Stimulated activated CD4-positive, alpha-beta T cell treated with anti-CD3 and anti-CD28 coated beads, Interleukin-2, amount 100 ng/mL, for 24 hours (primary cell): Measurements from ENCODE around the gene MPZL2.
A peak's percentile ranks its signal among the peaks of the same experiment; 100 is the strongest.

Experiments
- DNase-seq, 2 donors: peaks; one replicate each; pipeline ENCODE4 v3.0.0-alpha.2; 2020

MPZL2 gene

DNA sequence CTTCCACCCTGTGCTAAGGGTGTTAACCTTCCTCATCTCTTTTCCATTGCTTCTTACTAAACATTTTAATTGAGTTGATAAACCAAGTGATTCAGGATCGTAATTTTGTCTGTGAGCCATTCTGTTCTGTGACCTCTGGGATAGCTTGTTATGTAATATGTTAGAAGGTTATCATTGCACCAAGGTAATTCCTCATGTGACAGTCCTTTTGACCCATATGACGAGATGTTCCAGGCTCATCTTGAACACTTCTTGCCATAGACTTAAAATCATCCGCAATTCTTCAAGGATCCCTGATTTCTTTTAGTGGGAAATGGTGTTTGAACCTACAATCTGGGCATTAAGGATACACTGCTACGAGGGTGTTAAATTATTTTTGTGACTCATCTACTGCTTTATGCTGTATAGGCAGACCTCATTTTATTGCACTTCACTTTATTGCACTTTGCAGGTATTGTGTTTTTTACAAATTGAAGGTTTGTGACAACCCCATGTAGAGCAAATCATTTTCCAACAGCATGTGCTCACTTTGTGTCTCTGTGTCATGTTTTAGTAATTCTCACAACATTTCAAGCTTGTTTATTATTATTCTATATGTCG is 19.0 kb upstream of the MPZL2 start:
- no peak for DNase-seq

DNA sequence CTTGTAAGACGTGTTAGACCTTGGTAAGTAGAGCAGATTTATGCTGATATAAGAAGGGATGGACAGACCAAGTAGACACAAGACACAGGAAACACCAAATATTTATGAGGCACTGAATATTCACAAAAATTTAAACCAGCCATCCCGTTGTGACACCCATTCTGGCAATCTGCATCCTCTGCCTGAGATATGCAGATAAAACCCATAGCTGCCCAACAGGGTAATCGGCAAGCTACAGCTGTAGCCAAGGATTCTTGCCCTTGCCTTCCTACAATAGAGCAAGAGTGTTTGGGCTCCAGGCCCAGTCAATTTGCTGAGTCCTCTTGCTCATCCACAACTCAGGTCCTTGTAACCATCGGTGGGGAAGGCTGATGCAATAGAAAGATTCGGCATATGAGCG is 18.5 kb upstream of the MPZL2 start:
- no peak for DNase-seq

DNA sequence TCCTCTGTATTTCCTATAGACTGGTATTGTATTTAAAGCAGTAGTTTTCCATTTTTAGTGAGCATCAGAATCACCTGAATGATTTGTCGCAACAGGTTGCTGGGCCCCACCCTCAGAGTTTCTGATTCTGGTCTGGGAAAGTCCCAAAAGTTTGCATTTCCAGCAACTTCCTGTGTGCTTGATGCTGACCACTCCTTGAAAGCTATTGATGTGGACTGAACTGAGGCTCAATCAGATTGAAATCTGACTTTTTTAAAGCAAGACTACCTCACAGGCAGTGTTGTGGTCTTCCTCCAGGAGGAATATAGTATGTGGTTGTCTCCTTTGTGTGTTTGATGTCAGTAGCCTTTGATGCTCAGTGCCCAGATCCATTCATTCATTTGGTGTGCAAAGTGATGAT is 17.2 kb upstream of the MPZL2 start:
- no peak for DNase-seq

DNA sequence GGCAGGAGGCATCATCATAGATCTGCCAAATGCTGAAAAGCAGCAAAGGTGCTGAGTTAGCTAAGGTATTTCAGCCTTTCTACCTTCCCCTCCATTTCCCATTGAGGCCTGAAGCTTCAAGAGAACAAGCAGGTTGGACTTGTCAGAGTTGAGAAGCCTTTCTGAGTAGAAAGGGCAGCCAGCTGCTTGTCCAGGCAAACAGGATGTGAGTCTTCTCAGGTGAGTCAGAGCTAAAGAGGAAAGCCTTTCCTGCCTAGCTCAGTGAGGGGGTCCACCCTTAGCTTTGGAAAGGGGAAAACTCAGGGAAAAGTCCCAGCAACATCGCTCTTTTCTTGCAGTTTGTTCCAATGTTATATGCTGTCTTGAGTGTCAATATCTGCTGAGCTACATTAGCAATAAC is 13.2 kb upstream of the MPZL2 start:
- DNase-seq = no peak

DNA sequence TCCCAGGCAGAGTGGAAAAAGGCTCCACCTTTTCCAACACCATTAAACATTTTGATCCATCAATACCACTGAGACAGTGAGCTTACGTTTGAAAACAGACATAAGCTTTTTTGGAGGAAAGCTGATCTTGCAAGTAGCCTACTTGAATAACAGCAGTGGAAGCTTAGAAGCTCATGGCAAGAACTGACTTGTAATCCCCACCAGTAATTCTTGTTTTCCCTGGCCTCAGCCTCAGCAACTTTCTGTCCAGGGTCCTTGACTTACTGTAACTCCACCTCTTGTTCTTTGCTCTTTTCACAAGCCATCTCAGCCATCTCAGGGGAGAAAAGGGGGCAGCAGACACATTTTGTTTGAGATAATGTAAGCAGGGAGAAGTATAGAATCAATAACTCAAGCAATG is 12.3 kb upstream of the MPZL2 start:
- no peak for DNase-seq

DNA sequence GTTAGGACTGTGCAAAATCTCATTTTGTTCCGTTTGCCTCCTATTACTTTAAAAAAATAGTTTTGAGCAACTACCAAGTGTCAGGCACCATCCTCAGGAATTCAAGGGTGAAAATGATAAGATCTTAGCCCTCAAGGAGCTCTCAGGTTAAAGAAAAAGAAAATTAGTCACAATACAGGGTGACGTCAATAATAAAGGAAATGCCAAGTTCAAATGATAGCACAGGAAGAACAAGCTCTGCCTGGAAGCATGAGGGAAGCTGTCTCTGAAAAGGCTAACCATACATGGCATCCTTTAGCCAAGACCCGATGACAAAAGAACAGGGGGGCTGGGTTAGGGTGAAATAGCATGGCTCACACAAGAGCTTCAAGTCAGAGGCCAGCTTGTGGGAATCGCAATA is 11.1 kb upstream of the MPZL2 start:
- no peak for DNase-seq

DNA sequence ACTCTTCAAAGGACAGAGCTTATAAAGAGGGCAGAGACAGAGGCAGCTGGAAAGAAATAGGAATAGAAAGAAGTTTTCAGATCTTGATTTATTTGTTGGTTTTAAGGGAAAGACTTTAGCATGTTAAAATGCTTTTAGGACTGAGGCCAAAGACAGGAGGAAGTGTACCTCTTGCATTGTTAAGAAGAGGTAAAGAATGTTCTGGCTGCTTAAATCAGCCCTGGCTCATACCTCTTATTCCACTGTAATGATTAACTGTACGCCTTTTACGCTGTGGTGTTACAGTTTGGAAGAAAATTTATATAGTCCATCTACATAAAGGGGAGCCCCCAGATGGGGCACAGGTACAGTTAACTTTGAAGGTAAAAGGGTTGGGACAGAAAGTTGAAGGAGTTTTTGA is 10.1 kb upstream of the MPZL2 start:
- DNase-seq = no peak

DNA sequence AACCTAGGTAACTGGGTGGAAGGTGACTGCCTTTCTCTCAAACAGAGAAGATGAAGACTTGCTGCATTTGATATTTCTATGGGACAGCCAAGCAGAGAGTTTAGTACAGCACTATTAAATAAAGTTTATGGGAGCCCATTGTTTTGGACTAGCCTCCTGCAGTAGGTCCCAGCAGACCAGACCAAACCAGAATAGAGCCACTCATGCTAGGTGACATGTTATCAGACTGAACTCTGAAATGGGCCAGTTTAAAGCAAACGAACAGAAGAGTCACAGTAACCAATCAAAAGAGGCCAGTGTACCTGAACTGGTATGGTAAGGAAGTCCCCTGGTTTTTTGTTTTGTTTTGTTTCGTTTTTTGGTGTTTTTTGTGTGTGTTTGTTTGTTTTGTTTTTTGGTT is 7.9 kb upstream of the MPZL2 start:
- DNase-seq = no peak

DNA sequence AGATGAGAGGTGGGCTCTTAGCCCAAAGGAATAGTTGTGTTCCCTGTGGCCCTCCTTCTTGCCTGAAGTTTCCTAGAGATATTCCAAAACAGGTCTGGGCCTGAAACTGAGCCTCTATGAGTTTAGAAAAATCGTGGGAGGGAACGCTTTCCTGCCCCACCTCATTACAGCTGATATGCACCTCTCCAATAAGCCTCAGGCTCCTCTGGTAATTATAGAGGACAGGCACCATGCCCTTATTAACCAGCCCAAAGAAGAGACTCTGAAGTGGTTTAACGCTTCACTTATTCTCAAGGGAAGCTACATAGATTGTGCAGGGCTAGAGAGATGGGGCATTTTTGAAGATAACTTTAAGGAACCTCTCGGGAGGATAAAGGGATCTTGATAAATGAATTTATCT is 3.4 kb upstream of the MPZL2 start:
- DNase-seq = no peak

DNA sequence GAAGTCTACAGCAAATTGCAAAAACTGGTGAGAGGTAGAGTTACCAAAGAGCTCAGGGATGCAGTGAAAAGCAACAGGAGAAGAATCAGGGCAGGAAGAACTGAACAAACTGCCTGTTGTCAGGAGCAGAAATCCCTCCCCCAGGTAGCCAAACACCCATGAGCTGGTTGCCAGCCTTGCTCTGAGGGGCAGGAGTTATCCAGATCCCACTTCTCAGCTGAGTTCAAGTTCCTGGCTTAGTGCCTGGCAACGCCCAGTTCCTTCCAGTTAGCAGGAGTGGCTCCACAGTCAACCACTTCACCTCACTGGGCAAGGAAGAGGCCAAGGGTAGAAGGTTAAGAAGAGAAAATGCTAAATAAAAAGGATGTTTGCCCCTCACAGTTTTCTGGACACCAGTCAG is 1.9 kb upstream of the MPZL2 start:
- DNase-seq = no peak

DNA sequence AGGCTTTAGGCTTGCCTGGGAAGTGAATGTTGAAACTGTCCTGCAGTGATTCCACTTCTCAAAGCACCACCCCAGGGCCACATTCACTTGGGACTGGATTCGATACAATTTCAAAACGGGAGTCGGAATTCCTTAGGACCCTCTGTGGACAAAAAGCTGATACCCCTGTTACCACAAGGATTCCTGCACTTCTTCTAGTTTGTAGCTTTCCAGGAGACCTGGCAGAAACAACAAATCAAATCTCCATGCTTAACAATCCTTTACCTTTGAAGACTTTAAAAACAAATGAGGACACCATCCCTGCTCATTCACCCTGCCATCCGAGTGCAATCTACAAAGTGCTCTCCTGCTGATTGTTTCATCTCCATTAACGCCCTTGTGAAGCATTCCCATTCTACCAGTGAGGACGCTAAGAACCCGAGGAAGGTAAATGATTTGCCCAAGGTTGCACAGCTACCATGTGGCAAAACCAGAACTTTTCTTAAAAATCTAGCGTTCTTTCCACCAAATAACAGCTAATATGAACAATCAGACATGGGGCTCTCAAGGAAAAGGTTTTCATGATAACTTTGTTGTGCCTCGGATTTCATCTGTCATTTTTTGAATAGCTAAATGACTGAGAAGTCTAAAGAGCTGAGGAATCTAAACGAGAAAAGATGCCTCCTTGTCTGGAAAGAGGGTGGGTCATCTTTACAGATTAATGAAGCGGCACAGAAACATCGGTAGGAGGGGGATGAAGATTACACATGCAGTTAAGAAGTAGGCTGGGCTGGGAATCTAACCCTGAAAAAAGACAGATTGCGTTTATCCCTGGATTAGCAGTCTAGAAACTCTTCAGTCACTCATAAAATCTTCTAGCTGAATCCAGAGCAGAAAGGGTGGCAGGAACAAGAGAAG is 720 bp upstream of the MPZL2 start:
- no peak for DNase-seq

DNA sequence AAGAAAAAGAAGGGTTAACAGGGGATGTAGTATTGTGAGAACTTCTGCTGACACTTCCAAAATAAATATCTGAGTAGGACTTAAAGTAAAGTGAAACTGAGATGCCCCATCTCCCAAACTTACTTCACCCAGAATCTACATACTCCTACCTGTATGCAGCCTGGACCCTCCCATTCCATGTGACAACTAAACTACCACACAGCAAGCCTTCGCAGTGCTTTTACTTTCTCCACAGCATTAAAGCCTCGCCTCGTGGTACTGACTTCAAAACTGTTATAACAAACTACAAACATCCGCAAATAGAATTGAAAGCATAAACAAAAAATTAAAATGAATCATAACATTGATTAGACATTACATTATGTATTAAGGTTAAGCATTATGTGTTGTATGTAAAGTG is 985 bp downstream of the MPZL2 start:
- DNase-seq = no peak

DNA sequence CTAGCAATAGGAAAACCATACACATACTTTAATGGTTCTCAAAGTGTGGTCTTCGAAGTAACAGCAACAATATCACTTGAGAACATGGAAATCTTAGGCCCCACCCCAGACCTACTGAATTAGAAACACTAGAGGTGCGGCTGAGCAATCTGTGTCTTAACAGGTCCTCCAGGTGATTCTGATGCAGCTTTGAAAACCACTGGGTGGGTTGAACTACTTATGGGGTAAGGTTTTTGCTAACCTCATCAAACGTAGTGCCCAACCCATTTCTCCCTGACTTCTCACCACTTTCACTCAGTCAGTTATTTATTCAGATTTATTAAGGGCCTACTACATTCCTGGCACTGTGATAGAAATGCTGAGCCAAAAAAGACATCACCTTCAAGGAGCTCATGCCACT is 3.7 kb downstream of the MPZL2 start:
- DNase-seq = no peak

DNA sequence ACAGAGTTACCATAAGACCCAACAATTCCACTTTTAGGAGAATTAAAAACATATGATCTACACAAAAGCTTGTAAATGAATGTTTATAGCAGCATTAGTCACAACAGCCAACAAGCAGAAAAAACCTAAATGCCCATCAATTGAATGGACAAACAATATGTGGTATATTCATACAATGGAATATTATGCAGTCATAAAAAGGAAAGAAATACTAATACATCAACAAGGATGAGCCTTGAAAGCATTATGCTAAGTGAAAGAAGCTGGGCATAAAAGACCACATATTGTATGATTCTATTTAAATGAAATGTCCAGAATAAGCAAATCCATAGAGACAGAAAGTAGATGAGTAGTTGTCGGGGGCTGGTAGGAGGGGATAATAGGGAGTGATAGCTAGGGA is 5.0 kb downstream of the MPZL2 start:
- DNase-seq = no peak

DNA sequence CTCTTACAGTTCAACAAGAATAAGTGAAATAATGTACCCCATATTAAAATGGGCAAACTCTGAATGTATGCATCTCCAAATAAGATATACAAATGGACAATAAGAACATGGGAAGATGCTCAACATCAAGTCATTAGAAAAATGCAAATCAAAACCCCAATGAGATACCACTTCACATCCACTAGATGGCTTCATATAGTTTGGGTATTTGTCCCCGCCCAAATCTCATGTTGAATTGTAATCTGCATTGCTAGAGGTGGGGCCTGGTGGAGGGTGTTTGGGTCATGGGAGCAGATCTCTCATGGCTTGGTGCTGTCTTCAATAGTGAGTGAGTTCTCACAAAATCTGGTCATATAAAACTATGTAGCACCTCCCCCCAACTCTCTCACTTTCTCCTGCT is 5.7 kb downstream of the MPZL2 start:
- DNase-seq = no peak

DNA sequence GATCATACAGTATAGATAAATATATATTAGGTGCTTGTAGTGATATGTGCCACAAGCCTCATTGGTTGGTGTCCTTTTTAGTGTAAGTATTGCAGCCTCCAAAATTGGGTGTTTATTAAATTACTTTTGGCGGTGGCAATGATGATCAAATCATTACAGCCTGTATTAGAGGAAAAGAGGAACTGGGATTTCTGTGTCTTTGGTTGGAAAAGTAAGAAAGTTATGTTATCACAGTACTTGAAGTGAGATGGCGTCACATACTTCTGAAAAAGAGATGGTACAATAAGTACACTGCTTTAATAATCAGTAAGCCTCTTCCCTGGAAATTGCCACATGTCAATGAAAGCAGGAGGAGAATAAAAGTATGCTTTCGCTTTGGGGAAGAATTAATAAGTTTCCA is 11.4 kb downstream of the MPZL2 start:
- DNase-seq = no peak

DNA sequence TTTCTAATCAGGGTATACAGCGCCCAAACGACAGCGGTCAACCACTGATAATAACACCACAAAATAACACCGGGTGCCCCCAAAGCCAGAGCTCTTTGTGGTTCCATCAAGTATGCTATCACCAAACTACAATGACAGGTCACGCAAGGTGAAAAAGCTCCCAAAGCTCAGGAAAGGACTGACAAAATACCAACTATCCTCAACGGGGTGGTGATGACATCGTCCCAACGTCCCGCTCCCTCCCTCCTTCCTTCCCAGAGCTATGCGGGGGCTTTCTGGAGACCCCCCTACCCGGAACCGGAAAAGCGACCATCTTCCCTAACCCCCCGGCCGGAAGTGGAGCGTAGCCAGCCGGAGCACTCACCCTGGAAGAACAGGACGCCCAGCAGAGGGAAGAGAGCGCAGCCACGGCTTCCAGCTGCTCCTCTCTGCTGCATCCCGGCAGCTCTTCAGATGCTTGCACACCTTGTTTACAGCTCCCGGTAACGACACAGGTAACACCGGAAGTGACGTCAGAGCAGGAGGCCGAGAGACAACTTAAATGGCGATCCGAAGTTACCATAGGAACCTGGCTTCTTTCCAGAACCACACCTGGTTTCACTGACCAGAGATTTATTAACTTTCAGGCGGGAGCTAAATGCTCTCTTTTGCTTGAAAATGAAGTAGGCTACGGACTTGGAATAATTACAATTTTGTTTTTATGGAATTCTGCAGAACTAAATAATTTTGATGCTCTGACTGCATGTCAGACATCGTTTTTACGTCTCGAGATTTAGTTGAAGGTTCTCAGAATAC is 12.0 kb downstream of the MPZL2 start, which contains the start of gene MPZL3:
Gene MPZL3, minus strand, starts transcription at position 508 of the 795 bp plus-strand sequence. Its CDS starts 71 bp downstream, at position 437.
- peak; percentile 79 to 83 for DNase-seq

DNA sequence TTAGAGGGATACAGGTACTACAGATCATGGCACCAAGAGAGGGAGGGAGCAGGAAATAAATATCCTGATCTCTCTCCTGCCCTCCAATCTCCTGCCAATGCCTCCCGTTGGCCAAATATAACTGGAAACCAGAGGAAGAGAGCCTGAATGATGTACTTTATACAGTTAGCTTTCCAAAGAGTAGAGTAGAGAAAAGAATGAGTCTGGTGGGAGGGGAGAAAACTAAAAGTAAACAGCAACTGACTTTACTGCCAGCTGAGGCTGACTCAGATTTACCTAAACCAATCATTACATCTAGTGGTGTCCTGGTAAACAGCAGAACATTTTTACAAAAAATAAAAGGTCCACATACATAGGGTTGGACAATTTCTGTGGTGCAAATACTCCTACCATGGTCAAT is 17.1 kb downstream of the MPZL2 start:
- no peak for DNase-seq

DNA sequence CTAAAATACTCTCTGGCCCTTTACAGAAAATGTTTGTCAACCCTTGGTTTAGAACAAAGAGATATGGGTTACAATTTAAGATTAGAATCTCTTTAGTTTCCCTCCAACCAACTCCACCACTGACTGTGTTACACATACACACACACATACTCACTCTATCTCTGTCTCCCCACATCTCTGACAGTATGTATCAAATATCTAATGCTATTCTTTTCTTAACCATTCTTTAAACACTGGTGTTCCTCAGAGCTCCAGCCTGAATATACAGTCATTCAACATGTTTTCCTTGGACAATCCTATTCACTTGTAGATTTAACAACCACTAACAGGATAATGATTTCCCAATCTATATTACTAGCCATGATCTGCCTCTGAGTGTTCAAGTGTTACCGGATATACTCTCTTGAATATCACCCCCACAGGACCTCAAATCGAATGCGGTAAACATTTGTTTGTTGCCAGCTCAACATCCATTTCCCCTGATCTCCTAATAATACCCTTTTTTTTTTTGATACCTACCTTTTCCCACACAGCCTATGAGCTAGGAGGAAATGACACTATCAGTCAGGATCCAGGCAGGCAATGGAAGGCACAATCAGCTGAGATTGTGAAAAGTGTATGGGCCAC is 18.0 kb downstream of the MPZL2 start:
- no peak for DNase-seq

DNA sequence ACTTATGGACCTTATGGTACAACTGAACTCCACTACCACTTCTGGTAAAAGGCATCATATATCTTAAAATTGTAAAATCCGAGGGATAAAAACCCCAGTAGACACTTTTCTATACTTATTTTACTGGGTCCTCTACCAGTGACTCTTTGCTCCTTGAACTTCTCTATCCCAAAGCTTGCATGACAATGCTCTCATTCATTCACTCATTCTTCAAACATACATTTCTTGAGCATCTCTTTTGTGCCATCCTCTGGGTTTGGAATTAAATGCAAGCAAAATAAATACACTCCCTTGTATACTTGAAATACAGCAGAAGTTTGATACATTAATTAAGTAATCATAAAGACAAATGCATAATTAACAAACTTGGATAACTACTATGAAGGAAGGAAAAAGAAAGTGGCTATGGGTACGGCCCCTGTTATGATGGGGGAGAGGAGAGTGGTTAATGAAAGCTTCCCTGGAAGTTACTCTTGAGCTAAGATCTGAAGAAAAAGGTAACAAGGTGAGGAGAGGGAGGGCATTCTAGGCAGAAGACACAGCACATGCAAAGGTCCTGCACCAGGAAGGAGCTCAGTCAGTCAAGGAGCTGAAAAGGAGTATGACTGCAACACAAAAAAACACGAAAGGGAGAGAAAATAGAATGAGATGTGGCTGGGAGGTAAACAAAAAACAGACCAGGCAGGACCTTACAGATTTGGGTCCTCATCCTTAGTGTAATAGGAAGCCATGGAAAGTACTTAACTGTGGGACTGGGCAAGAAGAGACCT is 19.9 kb downstream of the MPZL2 start:
- no peak for DNase-seq

DNA sequence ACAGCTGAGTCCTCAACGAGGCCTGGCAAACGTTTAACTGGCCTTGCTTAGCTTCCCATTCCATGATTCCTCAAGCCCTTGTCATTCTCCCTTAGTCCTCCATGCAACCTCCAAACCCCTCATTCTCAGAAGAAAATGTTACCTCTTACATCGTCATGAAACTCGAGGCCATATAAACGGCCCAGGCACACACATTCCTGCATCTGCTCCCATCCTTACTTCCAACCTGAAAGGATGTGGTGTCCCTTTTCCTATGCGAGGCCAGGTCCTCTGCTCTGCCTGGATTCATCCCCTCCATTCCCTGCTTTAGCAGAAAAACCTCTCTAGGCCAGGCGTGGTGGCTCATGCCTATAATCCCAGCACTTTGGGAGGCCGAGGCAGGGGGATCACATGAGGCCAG is 20.9 kb downstream of the MPZL2 start:
- no peak for DNase-seq

DNA sequence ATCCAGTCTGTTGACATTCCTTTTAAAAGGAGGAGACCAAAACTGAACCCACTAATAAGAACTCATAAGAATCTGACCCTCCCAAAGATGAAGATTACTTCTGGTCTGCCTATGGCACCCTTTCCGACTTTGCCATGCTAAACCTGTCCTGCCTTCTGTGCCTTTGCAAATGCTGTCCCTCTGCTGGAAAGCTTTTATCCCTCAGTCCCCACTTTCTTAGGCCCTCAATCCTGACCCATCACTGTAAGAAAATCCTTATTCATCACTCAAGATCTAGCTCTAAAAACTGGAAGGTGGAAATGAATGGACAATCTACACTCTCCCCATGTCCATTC is 22.4 kb downstream of the MPZL2 start:
- no peak for DNase-seq
